Ovary (tissue), 3 donors: ENCODE measurements around the gene APBA2.

Source experiments
- CTCF ChIP-seq, 3 donors: fragments of 450-650 bp in 2 of 3; fragments of 200-600 bp in 1 of 3; IDR thresholded peaks; one replicate each; pipeline versions ENCODE4 v1.5.1 to v1.8.0; 2016 to 2022; ENCODE audit warnings: antibody characterized with exemption in 3 of 3, mild to moderate bottlenecking in 1 of 3
- EP300 ChIP-seq: sonication (generic); formaldehyde crosslinking; IDR thresholded peaks from one replicate; pipeline ENCODE4 v1.6.1; 2017; ENCODE audit warnings: antibody characterized with exemption
- donor health status: DM: no; HTN: no; CAD: no.

GRCh38 chr15:28991236-28992171, 105.7 kb downstream of the APBA2 start:
- TF ChIP-seq CTCF (IDR thresholded peaks at IDR 0.05) = no peak
- no peak for TF ChIP-seq EP300
